HCT116 (cell line): ENCODE measurements around the gene PPP1R12B. TPM values are rescaled to one million over a fixed set of nuclear protein-coding genes. Genes with fewer than 3 reads are reported as not detected.

Experiments
- ATAC-seq: fragments of 200-7000 bp; cut with Tn5 transposase; 2 replicates; pipeline ENCODE4 v1.9.1; 2020; ENCODE audit warnings: mild to moderate bottlenecking, moderate library complexity
- BruUV-seq: library from RNA; stranded (reverse); fragments of 400-500 nt; replicated peaks from 2 replicates; lab custom pipeline; 2021; lab: Mats Ljungman, UMichigan
- CTCF ChIA-PET: fragments of 300-600 bp; sonication (Branson Sonifier 250); formaldehyde crosslinking; loops from one replicate; lab custom pipeline; 2021; ENCODE audit warnings: antibody characterized with exemption; lab: Charles Lee
- POLR2A ChIA-PET: fragments of 300-600, 350-600 bp; sonication (Branson Sonifier 250); formaldehyde crosslinking; loops from one replicate; lab custom pipeline; 2021; ENCODE audit warnings: antibody characterized with exemption; lab: Charles Lee
- RAD21 ChIA-PET, 2 experiments: fragments of 300-600 bp; sonication (Branson Sonifier 250); formaldehyde crosslinking; loops; one replicate each; lab custom pipeline; 2023; ENCODE audit warnings: low total read pairs in 2 of 2; ENCODE audit not compliant: uncharacterized antibody in 2 of 2, unreplicated experiment in 2 of 2, low non-redundant PET in 1 of 2; lab: Charles Lee
- DNase-seq: peaks from one replicate; pipeline ENCODE4 v3.0.0-alpha.2; 2010; ENCODE audit warnings: low read depth, low spot score
- H2AFZ ChIP-seq: fragments of 200-600 bp; shearing (Covaris generic), sonication (generic); 2 replicates; pipeline ENCODE4 v1.6.1; 2017; ENCODE audit warnings: low read depth, mixed run types, mixed read lengths, antibody characterized with exemption, low read length; ENCODE audit not compliant: poor library complexity, severe bottlenecking
- H3K27ac ChIP-seq: 2 replicates; pipeline ENCODE4 v1.5.1; 2012; ENCODE audit warnings: low read depth, low read length
- H3K27me3 ChIP-seq: fragments of 200-600 bp; sonication (generic); 2 replicates; pipeline ENCODE4 v1.6.1; 2016; ENCODE audit warnings: mixed run types, low read length, mixed read lengths; ENCODE audit not compliant: insufficient read depth
- H3K36me3 ChIP-seq, 2 experiments: fragments of 200-500 bp in 1 of 2; fragments of 200-600 bp in 1 of 2; sonication (Bioruptor generic) in 1 of 2; sonication (generic) in 1 of 2; 2 replicates each; pipeline versions ENCODE4 v1.5.1 to v1.6.1; 2014 to 2016; ENCODE audit warnings: low read length in 2 of 2, inconsistent platforms in 1 of 2, mixed read lengths in 1 of 2, mixed run types in 1 of 2; ENCODE audit not compliant: insufficient read depth in 2 of 2, control insufficient read depth in 1 of 2
- H3K4me1 ChIP-seq, 2 experiments: fragments of 200-600 bp in 1 of 2; sonication (generic) in 1 of 2; 2 replicates each; pipeline versions ENCODE4 v1.5.1 to v1.6.1; 2012 to 2017; ENCODE audit warnings: low read length in 2 of 2, inconsistent platforms in 1 of 2, mild to moderate bottlenecking in 1 of 2, mixed read lengths in 1 of 2, mixed run types in 1 of 2, moderate library complexity in 1 of 2; ENCODE audit not compliant: insufficient read depth in 2 of 2, control insufficient read depth in 1 of 2
- H3K4me2 ChIP-seq: fragments of 200-600 bp; sonication (generic); 2 replicates; pipeline ENCODE4 v1.6.1; 2017; ENCODE audit warnings: mixed run types, low read length, mixed read lengths
- H3K4me3 ChIP-seq, 2 experiments: fragments of 200-600 bp in 1 of 2; sonication (generic) in 1 of 2; replicated peaks in 1 of 2; 2 replicates each; pipeline ENCODE4 v1.5.1; 2011 to 2016; ENCODE audit warnings: low read length in 2 of 2, control low read depth in 1 of 2, low read depth in 1 of 2, mild to moderate bottlenecking in 1 of 2, mixed read lengths in 1 of 2, mixed run types in 1 of 2
- H3K79me2 ChIP-seq: fragments of 200-600 bp; sonication (generic); 2 replicates; pipeline ENCODE4 v1.6.1; 2017; ENCODE audit warnings: mild to moderate bottlenecking, mixed run types, low read length, moderate library complexity, mixed read lengths; ENCODE audit not compliant: insufficient read depth
- H3K9ac ChIP-seq: fragments of 200-600 bp; sonication (generic); 2 replicates; pipeline ENCODE4 v1.6.1; 2016; ENCODE audit warnings: low read length, mixed read lengths
- H3K9me2 ChIP-seq: fragments of 200-600 bp; sonication (generic), shearing (Covaris generic); 2 replicates; pipeline ENCODE4 v1.6.1; 2017; ENCODE audit warnings: mixed run types, mild to moderate bottlenecking, moderate library complexity; ENCODE audit not compliant: insufficient read depth
- H3K9me3 ChIP-seq, 2 experiments: fragments of 200-500 bp in 1 of 2; fragments of 200-600 bp in 1 of 2; sonication (Bioruptor generic) in 1 of 2; sonication (generic) in 1 of 2; 2 replicates each; pipeline ENCODE4 v1.6.1; 2014 to 2017; ENCODE audit warnings: low read length in 2 of 2, mixed read lengths in 2 of 2, inconsistent platforms in 1 of 2, low read depth in 1 of 2, mild to moderate bottlenecking in 1 of 2, mixed run types in 1 of 2, moderate library complexity in 1 of 2; ENCODE audit not compliant: control insufficient read depth in 1 of 2, insufficient read depth in 1 of 2
- H4K20me1 ChIP-seq: fragments of 200-600 bp; sonication (generic), shearing (Covaris generic); 2 replicates; pipeline ENCODE4 v1.6.1; 2017; ENCODE audit warnings: mixed run types, mild to moderate bottlenecking, moderate library complexity; ENCODE audit not compliant: insufficient read depth
- ELF1 ChIP-seq: IDR thresholded peaks from 2 replicates; pipeline ENCODE4 v1.6.1; 2012; ENCODE audit warnings: low read depth, borderline replicate concordance
- EZH2phosphoT487 ChIP-seq: fragments of 200-600 bp; IDR thresholded peaks from 2 replicates; pipeline ENCODE4 v1.6.1; 2018; ENCODE audit warnings: antibody characterized with exemption, borderline replicate concordance
- FOSL1 ChIP-seq: IDR thresholded peaks from 2 replicates; pipeline ENCODE4 v1.6.1; 2012; ENCODE audit warnings: low read depth
- JUND ChIP-seq: IDR thresholded peaks from 2 replicates; pipeline ENCODE4 v1.6.1; 2012
- POLR2AphosphoS5 ChIP-seq: IDR thresholded peaks from 2 replicates; pipeline ENCODE4 v1.6.1; 2011; ENCODE audit warnings: mild to moderate bottlenecking, low read depth, low read length, moderate library complexity
- SRF ChIP-seq: IDR thresholded peaks from 2 replicates; pipeline ENCODE4 v1.6.1; 2012; ENCODE audit warnings: low read depth
- TCF7L2 ChIP-seq: IDR thresholded peaks from 2 replicates; pipeline ENCODE4 v1.7.0; 2011; ENCODE audit warnings: borderline replicate concordance, inconsistent platforms; ENCODE audit not compliant: insufficient read depth, insufficient read length; ENCODE audit errors: extremely low read depth
- ZFX ChIP-seq: fragments of 450-650 bp; IDR thresholded peaks from 2 replicates; pipeline ENCODE4 v1.6.1; 2017
- ZNF274 ChIP-seq: fragments of 200-500 bp; sonication (Bioruptor generic); IDR thresholded peaks from 2 replicates; pipeline ENCODE4 v1.6.1; 2014; ENCODE audit warnings: mild to moderate bottlenecking, low read depth, low read length, inconsistent platforms
- intact Hi-C: fragments of 100-400 bp; cut with micrococcal nuclease; formaldehyde crosslinking; loops from 2 replicates; pipeline ENCODE4 v1.10.0; 2022
- total RNA-seq: library from RNA; stranded (reverse); gene quantifications from one replicate; pipeline ENCODE4 v1.2.1, GENCODE V29; 2021; ENCODE audit not compliant: unreplicated experiment
- TF ChIP-seq, protein P1 (sequence below): IDR thresholded peaks from 2 replicates; pipeline ENCODE4 v1.6.1; 2011; ENCODE audit warnings: mild to moderate bottlenecking, low read length, moderate library complexity; ENCODE audit not compliant: insufficient replicate concordance; ENCODE audit errors: extremely low read depth
- TF ChIP-seq, protein P2 (sequence below): IDR thresholded peaks from 2 replicates; pipeline ENCODE4 v1.6.1; 2012; ENCODE audit warnings: low read depth
- TF ChIP-seq, protein P3 (sequence below), 3 experiments: fragments of 200-600 bp in 1 of 3; sonication (generic) in 1 of 3; IDR thresholded peaks in 2 of 3; conservative IDR thresholded peaks in 1 of 3; 2 replicates each; pipeline ENCODE4 v1.5.1; 2012 to 2017; ENCODE audit warnings: low read depth in 2 of 3, low read length in 2 of 3, antibody characterized with exemption in 1 of 3, borderline replicate concordance in 1 of 3, control low read depth in 1 of 3, mild to moderate bottlenecking in 1 of 3, mixed read lengths in 1 of 3, mixed run types in 1 of 3, moderate library complexity in 1 of 3; ENCODE audit not compliant: insufficient read depth in 1 of 3

PPP1R12B gene
- total RNA-seq, 1 experiment from 2014 or later: 14.3 TPM

DNA sequence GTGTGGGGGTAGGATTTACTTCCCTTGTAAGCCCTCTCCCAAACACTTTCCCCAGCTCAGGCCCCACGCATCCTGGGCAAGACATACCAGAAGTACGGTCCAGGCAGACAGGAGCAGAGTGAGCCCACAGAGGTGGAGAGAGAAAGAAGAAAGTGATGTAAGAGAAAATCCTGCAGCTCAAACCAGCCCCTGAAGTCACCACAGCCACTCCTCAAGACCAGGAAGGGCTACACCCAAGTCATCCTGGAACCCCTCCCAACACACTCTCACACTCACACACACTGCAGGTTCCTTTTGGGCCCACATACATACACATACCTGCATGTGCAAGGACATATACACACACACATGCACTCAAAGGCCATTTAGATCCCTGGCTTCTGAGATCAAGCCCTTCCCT lies 254.9 kb downstream of the PPP1R12B start:
- RAD21 ChIA-PET: no interaction called here

DNA sequence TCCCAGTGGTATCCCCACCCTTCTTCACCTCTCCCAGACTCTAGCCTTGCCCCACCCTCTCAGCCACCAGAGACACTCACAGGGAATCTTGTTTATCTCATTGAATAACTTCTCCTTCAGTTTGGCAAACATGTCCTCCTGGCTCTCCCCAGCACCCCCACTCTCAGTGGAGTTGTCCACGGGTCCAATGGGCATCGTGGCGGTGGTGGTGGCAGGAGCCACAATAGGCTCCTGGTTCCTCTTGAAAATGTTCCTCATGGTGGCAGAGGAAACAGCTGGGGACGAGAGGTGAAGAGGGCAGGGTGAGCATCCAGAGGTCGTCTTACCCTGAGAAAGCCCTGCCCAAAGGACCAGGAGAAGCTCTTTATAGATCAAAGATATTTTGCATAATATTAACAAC lies 257.0 kb downstream of the PPP1R12B start:
- RAD21 ChIA-PET: no interaction called here
- Histone ChIP-seq H3K36me3 (no peaks in the 10 kb centered on the region), H3K9me2 (no peaks in the 10 kb centered on the region), H3K79me2 (no peaks in the 10 kb centered on the region), H3K4me1 (peaks cover 0 to under 1% of the 10 kb centered on the region in 2 experiments; a peak in 1 of 4 replicates), H3K9me3 (no peaks in the 10 kb centered on the region), H3K4me3 (no peak overlapping the region), H3K9ac (no peak overlapping the region), H3K4me2 (no peak overlapping the region), H2AFZ (no peak overlapping the region), H3K27ac (no peak overlapping the region), H3K27me3 (no peaks in the 10 kb centered on the region), H4K20me1 (no peaks in the 10 kb centered on the region)
- no TSS peak for BruUV-seq
- CTCF ChIA-PET: no interaction called here
- POLR2A ChIA-PET: no interaction called here
- ATAC-seq (no peak), DNase-seq (no peak)
- intact Hi-C loops: no loop called here
- TF ChIP-seq EZH2phosphoT487 (no peak), JUND (no peak), ZFX (no peak), ELF1 (no peak), ZNF274 (no peak), POLR2AphosphoS5 (no peak), SRF (no peak), TCF7L2 (no peak), FOSL1 (no peak)
- TF ChIP-seq, protein P1, sequence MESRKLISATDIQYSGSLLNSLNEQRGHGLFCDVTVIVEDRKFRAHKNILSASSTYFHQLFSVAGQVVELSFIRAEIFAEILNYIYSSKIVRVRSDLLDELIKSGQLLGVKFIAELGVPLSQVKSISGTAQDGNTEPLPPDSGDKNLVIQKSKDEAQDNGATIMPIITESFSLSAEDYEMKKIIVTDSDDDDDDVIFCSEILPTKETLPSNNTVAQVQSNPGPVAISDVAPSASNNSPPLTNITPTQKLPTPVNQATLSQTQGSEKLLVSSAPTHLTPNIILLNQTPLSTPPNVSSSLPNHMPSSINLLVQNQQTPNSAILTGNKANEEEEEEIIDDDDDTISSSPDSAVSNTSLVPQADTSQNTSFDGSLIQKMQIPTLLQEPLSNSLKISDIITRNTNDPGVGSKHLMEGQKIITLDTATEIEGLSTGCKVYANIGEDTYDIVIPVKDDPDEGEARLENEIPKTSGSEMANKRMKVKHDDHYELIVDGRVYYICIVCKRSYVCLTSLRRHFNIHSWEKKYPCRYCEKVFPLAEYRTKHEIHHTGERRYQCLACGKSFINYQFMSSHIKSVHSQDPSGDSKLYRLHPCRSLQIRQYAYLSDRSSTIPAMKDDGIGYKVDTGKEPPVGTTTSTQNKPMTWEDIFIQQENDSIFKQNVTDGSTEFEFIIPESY: no peak
- TF ChIP-seq, protein P2, sequence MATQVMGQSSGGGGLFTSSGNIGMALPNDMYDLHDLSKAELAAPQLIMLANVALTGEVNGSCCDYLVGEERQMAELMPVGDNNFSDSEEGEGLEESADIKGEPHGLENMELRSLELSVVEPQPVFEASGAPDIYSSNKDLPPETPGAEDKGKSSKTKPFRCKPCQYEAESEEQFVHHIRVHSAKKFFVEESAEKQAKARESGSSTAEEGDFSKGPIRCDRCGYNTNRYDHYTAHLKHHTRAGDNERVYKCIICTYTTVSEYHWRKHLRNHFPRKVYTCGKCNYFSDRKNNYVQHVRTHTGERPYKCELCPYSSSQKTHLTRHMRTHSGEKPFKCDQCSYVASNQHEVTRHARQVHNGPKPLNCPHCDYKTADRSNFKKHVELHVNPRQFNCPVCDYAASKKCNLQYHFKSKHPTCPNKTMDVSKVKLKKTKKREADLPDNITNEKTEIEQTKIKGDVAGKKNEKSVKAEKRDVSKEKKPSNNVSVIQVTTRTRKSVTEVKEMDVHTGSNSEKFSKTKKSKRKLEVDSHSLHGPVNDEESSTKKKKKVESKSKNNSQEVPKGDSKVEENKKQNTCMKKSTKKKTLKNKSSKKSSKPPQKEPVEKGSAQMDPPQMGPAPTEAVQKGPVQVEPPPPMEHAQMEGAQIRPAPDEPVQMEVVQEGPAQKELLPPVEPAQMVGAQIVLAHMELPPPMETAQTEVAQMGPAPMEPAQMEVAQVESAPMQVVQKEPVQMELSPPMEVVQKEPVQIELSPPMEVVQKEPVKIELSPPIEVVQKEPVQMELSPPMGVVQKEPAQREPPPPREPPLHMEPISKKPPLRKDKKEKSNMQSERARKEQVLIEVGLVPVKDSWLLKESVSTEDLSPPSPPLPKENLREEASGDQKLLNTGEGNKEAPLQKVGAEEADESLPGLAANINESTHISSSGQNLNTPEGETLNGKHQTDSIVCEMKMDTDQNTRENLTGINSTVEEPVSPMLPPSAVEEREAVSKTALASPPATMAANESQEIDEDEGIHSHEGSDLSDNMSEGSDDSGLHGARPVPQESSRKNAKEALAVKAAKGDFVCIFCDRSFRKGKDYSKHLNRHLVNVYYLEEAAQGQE: no peak
- TF ChIP-seq, protein P3, sequence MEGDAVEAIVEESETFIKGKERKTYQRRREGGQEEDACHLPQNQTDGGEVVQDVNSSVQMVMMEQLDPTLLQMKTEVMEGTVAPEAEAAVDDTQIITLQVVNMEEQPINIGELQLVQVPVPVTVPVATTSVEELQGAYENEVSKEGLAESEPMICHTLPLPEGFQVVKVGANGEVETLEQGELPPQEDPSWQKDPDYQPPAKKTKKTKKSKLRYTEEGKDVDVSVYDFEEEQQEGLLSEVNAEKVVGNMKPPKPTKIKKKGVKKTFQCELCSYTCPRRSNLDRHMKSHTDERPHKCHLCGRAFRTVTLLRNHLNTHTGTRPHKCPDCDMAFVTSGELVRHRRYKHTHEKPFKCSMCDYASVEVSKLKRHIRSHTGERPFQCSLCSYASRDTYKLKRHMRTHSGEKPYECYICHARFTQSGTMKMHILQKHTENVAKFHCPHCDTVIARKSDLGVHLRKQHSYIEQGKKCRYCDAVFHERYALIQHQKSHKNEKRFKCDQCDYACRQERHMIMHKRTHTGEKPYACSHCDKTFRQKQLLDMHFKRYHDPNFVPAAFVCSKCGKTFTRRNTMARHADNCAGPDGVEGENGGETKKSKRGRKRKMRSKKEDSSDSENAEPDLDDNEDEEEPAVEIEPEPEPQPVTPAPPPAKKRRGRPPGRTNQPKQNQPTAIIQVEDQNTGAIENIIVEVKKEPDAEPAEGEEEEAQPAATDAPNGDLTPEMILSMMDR (IDR thresholded peaks at IDR 0.05 in 2 of 3, conservative IDR thresholded peaks at IDR 0.05 in 1 of 3; ENCODE audit: borderline replicate concordance in 1 of 3, insufficient read depth in 1 of 3, low read depth in 2 of 3, low read length in 2 of 3): no peak

More for the DNA sequence above, 254.9 kb downstream of the PPP1R12B start:
- Histone ChIP-seq H3K9me3 (no peaks in the 10 kb centered on the region), H3K27ac (no peak overlapping the region), H3K4me1 (peaks cover 0 to 8% of the 10 kb centered on the region in 2 experiments; a peak in 1 of 4 replicates), H2AFZ (no peak overlapping the region), H3K9ac (no peak overlapping the region), H3K9me2 (no peaks in the 10 kb centered on the region), H4K20me1 (no peaks in the 10 kb centered on the region), H3K4me2 (no peak overlapping the region), H3K79me2 (no peaks in the 10 kb centered on the region)
- intact Hi-C loops: no loop called here
- POLR2A ChIA-PET: no interaction called here
- ATAC-seq: no peak
- BruUV-seq: no TSS peak
- no peak for TF ChIP-seq ELF1
- TF ChIP-seq, all 23 proteins: peak for 0
- no peak overlapping the region for H3K4me3 ChIP-seq
- CTCF ChIA-PET: no interaction called here
- H3K27me3 ChIP-seq: no peaks in the 10 kb centered on the region
- H3K36me3 ChIP-seq: no peaks in the 10 kb centered on the region
- DNase-seq: no peak
